Epithelial cell of esophagus (primary cell): Measurements from ENCODE around the gene STK17B.

Source experiments
- DNase-seq: peaks from one replicate; pipeline ENCODE4 v3.0.0; 2010; ENCODE audit warnings: low read depth
- H3K4me3 ChIP-seq: 2 replicates; pipeline ENCODE4 v1.5.1; 2011; ENCODE audit warnings: mild to moderate bottlenecking, low read length, control low read depth
- CTCF ChIP-seq: IDR thresholded peaks from 2 replicates; pipeline ENCODE4 v1.5.1; 2011; ENCODE audit warnings: low read depth, mild to moderate bottlenecking, low read length, control low read depth, inconsistent platforms; ENCODE audit not compliant: insufficient read depth; ENCODE audit errors: missing control alignments

The STK17B gene

GRCh38 chr2:196105951-196106350 lies 65.4 kb downstream of the STK17B start:
- DNase-seq: no peak
- H3K4me3 ChIP-seq: no peak overlapping the region
- no peak for TF ChIP-seq CTCF

- no peak for TF ChIP-seq CTCF
- H3K4me3 ChIP-seq: no peak overlapping the region
- DNase-seq: no peak
These were observed 67.3 kb downstream of the STK17B start for GRCh38 chr2:196104066-196104465.

- DNase-seq: no peak
- no peak overlapping the region for H3K4me3 ChIP-seq
- TF ChIP-seq CTCF: no peak
These were observed 67.8 kb downstream of the STK17B start for GRCh38 chr2:196103626-196104025.

DNA sequence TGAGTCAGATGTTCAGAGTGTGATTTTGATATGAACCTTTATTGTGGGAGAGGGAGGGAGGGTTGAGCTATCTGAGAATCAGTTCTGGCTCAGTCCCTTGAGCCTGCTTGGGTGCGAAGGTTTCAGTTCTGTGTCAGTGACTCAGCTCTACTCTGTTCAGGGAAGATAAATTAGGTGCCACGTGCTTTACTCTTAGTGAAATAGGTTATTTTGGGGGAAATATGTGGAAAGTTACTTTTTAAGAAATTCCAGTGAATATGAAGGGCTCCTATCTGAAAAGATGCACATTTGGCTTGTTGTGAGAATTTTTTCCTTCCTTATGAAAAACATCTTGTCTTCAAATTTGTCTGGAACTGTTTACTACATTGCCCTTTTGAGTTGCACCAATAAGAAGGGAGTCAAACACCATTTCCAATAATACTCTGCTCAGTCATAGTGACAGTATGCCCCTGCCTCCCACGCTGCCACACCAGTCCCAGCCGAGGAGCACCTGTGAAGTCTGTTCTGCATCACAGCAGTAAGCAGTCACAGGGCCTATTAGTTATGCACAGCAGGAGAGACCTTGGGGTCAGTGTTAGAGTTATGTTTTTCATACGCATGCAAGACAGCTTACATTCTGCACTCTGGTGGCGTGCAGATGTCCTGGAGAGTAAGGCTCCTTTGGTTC lies 69.9 kb downstream of the STK17B start:
- TF ChIP-seq CTCF: no peak
- DNase-seq: no peak

DNA sequence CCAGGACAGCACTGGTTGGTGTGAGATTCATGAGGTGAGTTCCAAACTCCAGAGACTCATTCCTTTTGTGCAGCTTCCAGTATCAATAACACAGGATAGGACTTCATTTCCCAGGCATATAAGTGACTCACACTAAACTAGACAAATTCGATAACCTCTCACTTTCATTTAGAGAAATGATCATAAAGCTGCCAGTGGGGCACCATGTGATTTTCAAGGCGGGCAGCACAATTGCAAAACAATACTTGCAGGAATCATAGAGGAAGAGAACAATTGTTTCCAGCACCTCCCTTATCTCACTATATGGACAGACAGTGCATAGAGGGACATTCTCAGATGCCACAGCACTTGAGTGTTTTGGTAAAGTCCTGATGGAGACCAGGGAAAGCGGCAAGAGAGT lies 71.5 kb downstream of the STK17B start:
- H3K4me3 ChIP-seq: no peak overlapping the region
- DNase-seq: no peak
- no peak for TF ChIP-seq CTCF

More for the DNA sequence above, 69.9 kb downstream of the STK17B start:
- no peak overlapping the region for H3K4me3 ChIP-seq

DNA sequence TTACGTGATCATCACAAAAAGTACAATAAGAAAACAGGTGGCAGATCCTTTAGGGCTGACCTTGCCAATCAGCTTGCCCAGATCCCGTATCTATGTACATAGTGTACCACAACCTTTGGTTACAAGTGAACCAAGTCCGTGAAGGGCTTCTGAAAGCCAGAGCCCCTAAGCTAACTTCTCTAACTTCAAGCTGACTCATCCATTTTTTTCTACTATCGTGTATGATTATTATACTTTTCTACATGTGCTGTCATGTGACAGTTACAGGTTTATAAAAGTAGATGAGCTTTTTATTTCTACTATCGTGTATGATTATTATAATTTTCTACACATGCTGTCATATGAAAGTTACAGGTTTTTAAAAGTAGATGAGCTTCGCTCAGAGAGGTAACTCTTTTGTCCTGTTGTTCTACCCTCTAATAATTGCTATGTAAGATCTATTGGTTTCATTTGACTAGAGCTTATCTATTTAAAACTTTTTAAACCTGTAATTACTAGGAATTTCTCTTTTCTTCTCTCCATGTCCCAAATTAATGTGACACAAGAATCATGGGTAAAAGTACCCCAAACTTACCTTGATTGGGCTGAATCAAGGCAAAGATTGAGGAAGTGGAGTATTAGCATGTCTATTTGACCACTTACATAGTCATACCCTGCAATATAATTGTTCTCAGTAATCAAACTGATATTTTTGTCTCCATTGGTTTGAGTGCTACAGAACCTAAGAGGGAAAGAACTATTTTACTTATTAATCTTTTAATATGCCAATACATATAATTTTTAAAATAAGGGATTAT lies 73.3 kb downstream of the STK17B start:
- no peak for TF ChIP-seq CTCF
- no peak for DNase-seq
- no peak overlapping the region for H3K4me3 ChIP-seq
